ENCODE results near the gene THADA.

DNA sequence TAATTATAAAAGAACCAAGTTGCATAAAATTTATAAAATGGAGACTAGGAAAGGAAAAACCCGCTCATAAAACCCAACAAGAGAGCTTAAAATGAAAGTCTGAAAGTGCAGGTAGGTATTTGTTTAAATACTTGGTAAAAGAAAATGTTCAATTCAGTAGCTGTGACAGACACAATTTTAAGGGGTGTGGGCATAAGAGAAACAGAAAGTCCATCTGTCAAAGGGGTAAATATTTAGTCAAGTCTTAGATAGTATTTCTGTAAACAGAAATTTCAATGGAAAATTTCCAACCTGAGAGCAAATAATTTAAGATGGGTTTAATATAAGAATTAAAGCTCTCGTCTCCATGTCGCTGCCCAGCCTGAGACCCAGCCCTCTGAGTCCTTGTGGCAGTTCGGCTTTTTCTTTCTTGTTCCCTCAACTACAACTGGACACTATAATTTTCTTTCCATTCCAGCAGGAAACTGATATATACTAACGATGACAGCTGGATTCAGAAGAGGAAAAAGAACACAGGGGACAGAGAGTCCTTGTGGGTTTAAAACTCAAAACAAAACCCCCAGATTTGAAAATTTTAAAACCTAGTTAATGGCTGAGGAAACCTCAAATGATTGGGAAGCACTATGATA, 281.4 kb downstream of the THADA start:
- no peak for TF ChIP-seq EZH2phosphoT487 (IDR thresholded peaks at IDR 0.05; ENCODE audit: borderline replicate concordance, low read length)
- TF ChIP-seq, protein P1, sequence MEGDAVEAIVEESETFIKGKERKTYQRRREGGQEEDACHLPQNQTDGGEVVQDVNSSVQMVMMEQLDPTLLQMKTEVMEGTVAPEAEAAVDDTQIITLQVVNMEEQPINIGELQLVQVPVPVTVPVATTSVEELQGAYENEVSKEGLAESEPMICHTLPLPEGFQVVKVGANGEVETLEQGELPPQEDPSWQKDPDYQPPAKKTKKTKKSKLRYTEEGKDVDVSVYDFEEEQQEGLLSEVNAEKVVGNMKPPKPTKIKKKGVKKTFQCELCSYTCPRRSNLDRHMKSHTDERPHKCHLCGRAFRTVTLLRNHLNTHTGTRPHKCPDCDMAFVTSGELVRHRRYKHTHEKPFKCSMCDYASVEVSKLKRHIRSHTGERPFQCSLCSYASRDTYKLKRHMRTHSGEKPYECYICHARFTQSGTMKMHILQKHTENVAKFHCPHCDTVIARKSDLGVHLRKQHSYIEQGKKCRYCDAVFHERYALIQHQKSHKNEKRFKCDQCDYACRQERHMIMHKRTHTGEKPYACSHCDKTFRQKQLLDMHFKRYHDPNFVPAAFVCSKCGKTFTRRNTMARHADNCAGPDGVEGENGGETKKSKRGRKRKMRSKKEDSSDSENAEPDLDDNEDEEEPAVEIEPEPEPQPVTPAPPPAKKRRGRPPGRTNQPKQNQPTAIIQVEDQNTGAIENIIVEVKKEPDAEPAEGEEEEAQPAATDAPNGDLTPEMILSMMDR (IDR thresholded peaks at IDR 0.05; ENCODE audit: low read depth, low read length, poor library complexity, severe bottlenecking): no peak

Data from DOHH2 (cell line).